GM23338 (cell line): Measurements from ENCODE around the gene SLC39A11.

ENCODE experiments used
- CREB1 ChIP-seq: fragments of 250-450 bp; sonication (Bioruptor Pico); IDR thresholded peaks from 2 replicates; pipeline ENCODE4 v1.5.0; 2020; ENCODE audit warnings: low read depth, mild to moderate bottlenecking, moderate library complexity
- EZH2 ChIP-seq: fragments of 200-600 bp; sonication (generic); IDR thresholded peaks from one replicate; pipeline ENCODE4 v1.8.0; 2017; ENCODE audit warnings: antibody characterized with exemption, mild to moderate bottlenecking, low read depth; ENCODE audit not compliant: unreplicated experiment
- EZH2phosphoT487 ChIP-seq: fragments of 200-600 bp; sonication (generic); IDR thresholded peaks from one replicate; pipeline ENCODE4 v1.8.1; 2018; ENCODE audit warnings: antibody characterized with exemption; ENCODE audit not compliant: unreplicated experiment
- JUNB ChIP-seq: IDR thresholded peaks from one replicate; pipeline ENCODE4 v1.6.1; 2016; ENCODE audit warnings: antibody characterized with exemption; ENCODE audit not compliant: unreplicated experiment
- NANOG ChIP-seq: IDR thresholded peaks from 2 replicates; pipeline ENCODE4 v1.6.1; 2016; ENCODE audit warnings: antibody characterized with exemption, borderline replicate concordance
- POLR2AphosphoS5 ChIP-seq: IDR thresholded peaks from 2 replicates; pipeline ENCODE4 v1.6.1; 2016; ENCODE audit warnings: antibody characterized with exemption, low read depth
- STAT1 ChIP-seq: IDR thresholded peaks from one replicate; pipeline ENCODE4 v1.6.1; 2016; ENCODE audit warnings: antibody characterized with exemption; ENCODE audit not compliant: unreplicated experiment
- TF ChIP-seq, protein P1 (sequence below), 2 experiments: fragments of 200-600 bp in 1 of 2; sonication (generic) in 1 of 2; conservative IDR thresholded peaks; 2 replicates each; pipeline versions ENCODE4 v1.5.1 to v1.6.1; 2016 to 2017; ENCODE audit warnings: antibody characterized with exemption in 2 of 2, low read depth in 2 of 2, mild to moderate bottlenecking in 2 of 2, moderate library complexity in 1 of 2
- TF ChIP-seq, protein P2 (sequence below): IDR thresholded peaks from one replicate; pipeline ENCODE4 v1.6.1; 2018; ENCODE audit warnings: antibody characterized with exemption; ENCODE audit not compliant: unreplicated experiment

DNA sequence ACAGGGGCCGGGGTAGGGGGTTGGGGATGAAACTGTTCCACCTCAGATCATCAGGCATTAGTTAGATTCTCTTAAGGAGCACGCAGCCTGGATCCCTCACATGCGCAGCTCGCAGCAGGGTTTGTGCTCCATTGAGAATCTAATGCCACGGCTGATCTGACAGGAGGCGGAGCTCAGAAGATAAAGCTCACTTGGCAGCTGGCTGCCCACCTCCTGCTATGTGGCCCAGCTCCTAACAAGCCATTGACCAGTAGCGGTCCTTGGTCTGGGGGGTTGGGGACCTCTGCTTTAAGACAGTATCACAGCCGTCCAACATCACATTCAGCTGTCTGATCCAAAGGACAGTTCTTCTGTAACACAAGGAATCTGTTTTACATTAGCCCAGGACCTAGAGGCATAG, 62.5 kb downstream of the SLC39A11 start:
- TF ChIP-seq, protein P1, sequence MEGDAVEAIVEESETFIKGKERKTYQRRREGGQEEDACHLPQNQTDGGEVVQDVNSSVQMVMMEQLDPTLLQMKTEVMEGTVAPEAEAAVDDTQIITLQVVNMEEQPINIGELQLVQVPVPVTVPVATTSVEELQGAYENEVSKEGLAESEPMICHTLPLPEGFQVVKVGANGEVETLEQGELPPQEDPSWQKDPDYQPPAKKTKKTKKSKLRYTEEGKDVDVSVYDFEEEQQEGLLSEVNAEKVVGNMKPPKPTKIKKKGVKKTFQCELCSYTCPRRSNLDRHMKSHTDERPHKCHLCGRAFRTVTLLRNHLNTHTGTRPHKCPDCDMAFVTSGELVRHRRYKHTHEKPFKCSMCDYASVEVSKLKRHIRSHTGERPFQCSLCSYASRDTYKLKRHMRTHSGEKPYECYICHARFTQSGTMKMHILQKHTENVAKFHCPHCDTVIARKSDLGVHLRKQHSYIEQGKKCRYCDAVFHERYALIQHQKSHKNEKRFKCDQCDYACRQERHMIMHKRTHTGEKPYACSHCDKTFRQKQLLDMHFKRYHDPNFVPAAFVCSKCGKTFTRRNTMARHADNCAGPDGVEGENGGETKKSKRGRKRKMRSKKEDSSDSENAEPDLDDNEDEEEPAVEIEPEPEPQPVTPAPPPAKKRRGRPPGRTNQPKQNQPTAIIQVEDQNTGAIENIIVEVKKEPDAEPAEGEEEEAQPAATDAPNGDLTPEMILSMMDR (conservative IDR thresholded peaks at IDR 0.05; ENCODE audit: low read depth in 2 of 2): no peak
- no peak for TF ChIP-seq JUNB
- TF ChIP-seq POLR2AphosphoS5: no peak
- no peak for TF ChIP-seq EZH2
- TF ChIP-seq, protein P2, sequence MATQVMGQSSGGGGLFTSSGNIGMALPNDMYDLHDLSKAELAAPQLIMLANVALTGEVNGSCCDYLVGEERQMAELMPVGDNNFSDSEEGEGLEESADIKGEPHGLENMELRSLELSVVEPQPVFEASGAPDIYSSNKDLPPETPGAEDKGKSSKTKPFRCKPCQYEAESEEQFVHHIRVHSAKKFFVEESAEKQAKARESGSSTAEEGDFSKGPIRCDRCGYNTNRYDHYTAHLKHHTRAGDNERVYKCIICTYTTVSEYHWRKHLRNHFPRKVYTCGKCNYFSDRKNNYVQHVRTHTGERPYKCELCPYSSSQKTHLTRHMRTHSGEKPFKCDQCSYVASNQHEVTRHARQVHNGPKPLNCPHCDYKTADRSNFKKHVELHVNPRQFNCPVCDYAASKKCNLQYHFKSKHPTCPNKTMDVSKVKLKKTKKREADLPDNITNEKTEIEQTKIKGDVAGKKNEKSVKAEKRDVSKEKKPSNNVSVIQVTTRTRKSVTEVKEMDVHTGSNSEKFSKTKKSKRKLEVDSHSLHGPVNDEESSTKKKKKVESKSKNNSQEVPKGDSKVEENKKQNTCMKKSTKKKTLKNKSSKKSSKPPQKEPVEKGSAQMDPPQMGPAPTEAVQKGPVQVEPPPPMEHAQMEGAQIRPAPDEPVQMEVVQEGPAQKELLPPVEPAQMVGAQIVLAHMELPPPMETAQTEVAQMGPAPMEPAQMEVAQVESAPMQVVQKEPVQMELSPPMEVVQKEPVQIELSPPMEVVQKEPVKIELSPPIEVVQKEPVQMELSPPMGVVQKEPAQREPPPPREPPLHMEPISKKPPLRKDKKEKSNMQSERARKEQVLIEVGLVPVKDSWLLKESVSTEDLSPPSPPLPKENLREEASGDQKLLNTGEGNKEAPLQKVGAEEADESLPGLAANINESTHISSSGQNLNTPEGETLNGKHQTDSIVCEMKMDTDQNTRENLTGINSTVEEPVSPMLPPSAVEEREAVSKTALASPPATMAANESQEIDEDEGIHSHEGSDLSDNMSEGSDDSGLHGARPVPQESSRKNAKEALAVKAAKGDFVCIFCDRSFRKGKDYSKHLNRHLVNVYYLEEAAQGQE: no peak
- no peak for TF ChIP-seq STAT1
- no peak for TF ChIP-seq NANOG
- no peak for TF ChIP-seq EZH2phosphoT487
- no peak for TF ChIP-seq CREB1 (CRISPR knock-in tag)
